H1 (cell line): ENCODE data around the gene TRAF3IP1. TPM values are rescaled to one million over a fixed set of nuclear protein-coding genes. Genes with fewer than 3 reads are reported as not detected.

ENCODE experiments used
- CTCF ChIA-PET: fragments of 300-600 bp; sonication (Branson Sonifier 250); formaldehyde crosslinking; loops from one replicate; lab custom pipeline; 2021; ENCODE audit not compliant: partially characterized antibody; lab: Charles Lee
- POLR2A ChIA-PET: fragments of 300-600 bp; sonication (Branson Sonifier 250); formaldehyde crosslinking; loops from one replicate; lab custom pipeline; 2021; ENCODE audit warnings: inconsistent platforms; ENCODE audit not compliant: partially characterized antibody; lab: Charles Lee
- DNase-seq, 2 experiments: peaks; one replicate each; pipeline versions ENCODE4 v3.0.0 to v3.0.0-alpha.2; 2010 to 2022; ENCODE audit warnings: low spot score in 2 of 2, low read depth in 1 of 2, mixed read lengths in 1 of 2
- FAIRE-seq: peaks from 2 replicates; lab custom pipeline; 2011; peaks lifted over from hg19 to GRCh38; lab: Jason Lieb, UNC
- H2AFZ ChIP-seq: 2 replicates; pipeline ENCODE4 v1.8.1; 2012; ENCODE audit warnings: low read length, inconsistent platforms
- H2AK5ac ChIP-seq: 2 replicates; pipeline ENCODE4 v1.6.1; 2013; ENCODE audit warnings: low read depth, low read length
- H2BK120ac ChIP-seq: replicated peaks from 2 replicates; pipeline ENCODE3; 2013; ENCODE audit warnings: low read depth, low read length, inconsistent platforms
- H2BK12ac ChIP-seq: 2 replicates; pipeline ENCODE4 v1.6.1; 2013; ENCODE audit warnings: low read depth, low read length
- H2BK15ac ChIP-seq: 2 replicates; pipeline ENCODE4 v1.6.1; 2013; ENCODE audit warnings: low read length
- H2BK20ac ChIP-seq: 2 replicates; pipeline ENCODE4 v1.6.1; 2013; ENCODE audit warnings: low read length
- H2BK5ac ChIP-seq: 2 replicates; pipeline ENCODE4 v1.6.1; 2013; ENCODE audit warnings: low read depth, low read length
- H3K14ac ChIP-seq: 2 replicates; pipeline ENCODE4 v1.6.1; 2013; ENCODE audit warnings: inconsistent platforms; ENCODE audit not compliant: insufficient read length
- H3K18ac ChIP-seq: 2 replicates; pipeline ENCODE4 v1.6.1; 2013; ENCODE audit warnings: low read length; ENCODE audit errors: extremely low read depth
- H3K23ac ChIP-seq: 2 replicates; pipeline ENCODE4 v1.6.1; 2013; ENCODE audit warnings: inconsistent platforms; ENCODE audit not compliant: insufficient read length
- H3K23me2 ChIP-seq: 2 replicates; pipeline ENCODE4 v1.6.1; 2013; ENCODE audit warnings: low read depth, low read length
- H3K27ac ChIP-seq: 2 replicates; pipeline ENCODE4 v1.6.1; 2011; ENCODE audit warnings: low read depth, low read length, inconsistent platforms
- H3K27me3 ChIP-seq, 4 experiments: replicated peaks in 1 of 4; 1 replicate in 1 of 4; 2 replicates in 3 of 4; pipeline versions ENCODE4 v1.6.1 to v1.8.1; 2011 to 2013; ENCODE audit warnings: low read length in 3 of 4, mild to moderate bottlenecking in 3 of 4, inconsistent platforms in 2 of 4, mixed read lengths in 2 of 4, moderate library complexity in 1 of 4; ENCODE audit not compliant: control insufficient read depth in 3 of 4, insufficient read depth in 3 of 4; ENCODE audit errors: extremely low read depth in 1 of 4
- H3K36me3 ChIP-seq, 4 experiments: 2 replicates each; pipeline versions ENCODE4 v1.6.1 to v1.8.1; 2011 to 2013; ENCODE audit warnings: mild to moderate bottlenecking in 4 of 4, low read length in 3 of 4, moderate library complexity in 2 of 4, control low read depth in 1 of 4, inconsistent platforms in 1 of 4; ENCODE audit not compliant: insufficient read depth in 4 of 4, control insufficient read depth in 2 of 4
- H3K4ac ChIP-seq: replicated peaks from 2 replicates; pipeline ENCODE3; 2013; ENCODE audit warnings: low read length, low read depth, mixed read lengths, inconsistent platforms; ENCODE audit not compliant: insufficient read length
- H3K4me1 ChIP-seq, 4 experiments: replicated peaks in 1 of 4; 1 replicate in 1 of 4; 2 replicates in 3 of 4; pipeline versions ENCODE4 v1.6.1 to v1.8.1; 2011 to 2013; ENCODE audit warnings: low read length in 3 of 4, inconsistent platforms in 2 of 4, mixed read lengths in 1 of 4; ENCODE audit not compliant: insufficient read depth in 4 of 4, control insufficient read depth in 3 of 4
- H3K4me2 ChIP-seq, 2 experiments: 2 replicates each; pipeline versions ENCODE4 v1.6.1 to v1.8.1; 2011 to 2013; ENCODE audit warnings: low read depth in 2 of 2, low read length in 2 of 2, control low read depth in 1 of 2, inconsistent platforms in 1 of 2, mild to moderate bottlenecking in 1 of 2; ENCODE audit not compliant: insufficient read depth in 1 of 2
- H3K4me3 ChIP-seq, 4 experiments: fragments of 200-600, 300-600 bp in 1 of 4; sonication (generic), shearing (Covaris generic), sonication (Bioruptor Twin) in 1 of 4; 2 replicates each; pipeline versions ENCODE4 v1.5.1 to v1.8.1; 2011 to 2016; ENCODE audit warnings: low read length in 4 of 4, low read depth in 3 of 4, control low read depth in 2 of 4, inconsistent platforms in 2 of 4, mild to moderate bottlenecking in 2 of 4, mixed read lengths in 1 of 4, moderate library complexity in 1 of 4; ENCODE audit not compliant: insufficient read depth in 2 of 4; ENCODE audit errors: extremely low read depth in 1 of 4
- H3K56ac ChIP-seq: replicated peaks from 2 replicates; pipeline ENCODE3; 2013; ENCODE audit warnings: low read depth, mild to moderate bottlenecking, mixed read lengths, low read length, inconsistent platforms; ENCODE audit not compliant: insufficient read length
- H3K79me1 ChIP-seq: 2 replicates; pipeline ENCODE4 v1.6.1; 2013; ENCODE audit warnings: low read depth, low read length, control low read depth
- H3K79me2 ChIP-seq, 2 experiments: 2 replicates each; pipeline versions ENCODE4 v1.6.1 to v1.8.1; 2012 to 2013; ENCODE audit warnings: low read length in 2 of 2, mild to moderate bottlenecking in 2 of 2, inconsistent platforms in 1 of 2; ENCODE audit not compliant: insufficient read depth in 2 of 2, control insufficient read depth in 1 of 2
- H3K9ac ChIP-seq, 4 experiments: replicated peaks in 1 of 4; 1 replicate in 1 of 4; 2 replicates in 3 of 4; pipeline versions ENCODE4 v1.6.1 to v1.8.1; 2011 to 2013; ENCODE audit warnings: low read depth in 3 of 4, low read length in 3 of 4, control low read depth in 2 of 4, mild to moderate bottlenecking in 2 of 4, moderate library complexity in 2 of 4, inconsistent platforms in 1 of 4; ENCODE audit errors: extremely low read depth in 1 of 4
- H3K9me3 ChIP-seq, 2 experiments: 2 replicates each; pipeline versions ENCODE4 v1.6.1 to v1.8.1; 2012 to 2013; ENCODE audit warnings: mild to moderate bottlenecking in 2 of 2, moderate library complexity in 2 of 2, control low read depth in 1 of 2, inconsistent platforms in 1 of 2, low read depth in 1 of 2, low read length in 1 of 2, mixed read lengths in 1 of 2; ENCODE audit not compliant: insufficient read depth in 2 of 2
- H4K20me1 ChIP-seq, 2 experiments: replicated peaks in 1 of 2; 2 replicates each; pipeline versions ENCODE3 to v1.8.1; 2011 to 2013; ENCODE audit warnings: inconsistent platforms in 2 of 2, low read length in 2 of 2, mild to moderate bottlenecking in 1 of 2; ENCODE audit not compliant: insufficient read depth in 2 of 2, control insufficient read depth in 1 of 2
- H4K5ac ChIP-seq: 2 replicates; pipeline ENCODE4 v1.6.1; 2013; ENCODE audit warnings: low read length, low read depth, mixed read lengths, inconsistent platforms; ENCODE audit not compliant: insufficient read length
- H4K8ac ChIP-seq: 2 replicates; pipeline ENCODE4 v1.8.0; 2013; ENCODE audit warnings: mild to moderate bottlenecking, moderate library complexity, low read length, inconsistent platforms; ENCODE audit not compliant: insufficient read depth; ENCODE audit errors: extremely low read depth
- H4K91ac ChIP-seq: replicated peaks from 2 replicates; pipeline ENCODE3; 2013; ENCODE audit warnings: low read length, mixed read lengths, inconsistent platforms; ENCODE audit not compliant: insufficient read length
- ASH2L ChIP-seq: fragments of 200-600, 300-600 bp; sonication (generic); IDR thresholded peaks from one replicate; pipeline ENCODE4 v1.7.1; 2017; ENCODE audit warnings: low read length
- CHD2 ChIP-seq: IDR thresholded peaks from 2 replicates; pipeline ENCODE4 v1.6.1; 2012; ENCODE audit warnings: low read length, improper control_type of control experiment
- HDAC2 ChIP-seq, 2 experiments: fragments of 300-600 bp in 1 of 2; sonication (generic) in 1 of 2; IDR thresholded peaks; 2 replicates each; pipeline ENCODE4 v1.6.1; 2011 to 2012; ENCODE audit warnings: low read depth in 2 of 2, low read length in 2 of 2, mild to moderate bottlenecking in 2 of 2, moderate library complexity in 2 of 2, borderline replicate concordance in 1 of 2, inconsistent platforms in 1 of 2
- KDM1A ChIP-seq: fragments of 200-600, 300-600 bp; sonication (generic); IDR thresholded peaks from 2 replicates; pipeline ENCODE4 v1.7.1; 2016; ENCODE audit warnings: mild to moderate bottlenecking, low read length, borderline replicate concordance
- MAFK ChIP-seq: IDR thresholded peaks from 2 replicates; pipeline ENCODE4 v1.6.1; 2012; ENCODE audit warnings: low read depth, mild to moderate bottlenecking, improper control_type of control experiment, low read length
- POLR2A ChIP-seq, 2 experiments: IDR thresholded peaks; 1 replicate in 1 of 2; 2 replicates in 1 of 2; pipeline ENCODE4 v1.6.1; 2011; ENCODE audit warnings: low read depth in 2 of 2, low read length in 2 of 2, mild to moderate bottlenecking in 2 of 2; ENCODE audit errors: control extremely low read depth in 1 of 2
- RAD21 ChIP-seq, 2 experiments: IDR thresholded peaks in 1 of 2; conservative IDR thresholded peaks in 1 of 2; 2 replicates each; pipeline ENCODE4 v1.6.1; 2011; ENCODE audit warnings: low read depth in 2 of 2, low read length in 2 of 2, improper control_type of control experiment in 1 of 2, inconsistent platforms in 1 of 2, mild to moderate bottlenecking in 1 of 2, moderate library complexity in 1 of 2
- SIRT6 ChIP-seq: IDR thresholded peaks from one replicate; pipeline ENCODE4 v1.7.1; 2012; ENCODE audit warnings: low read length, inconsistent platforms
- SP4 ChIP-seq: IDR thresholded peaks from 2 replicates; pipeline ENCODE4 v1.6.1; 2012; ENCODE audit warnings: low read length, inconsistent platforms
- TBP ChIP-seq: IDR thresholded peaks from 2 replicates; pipeline ENCODE4 v1.6.1; 2011; ENCODE audit warnings: low read depth, low read length, improper control_type of control experiment
- WGBS, 2 experiments: shearing (Covaris generic) in 1 of 2; methylation state at CpG; one replicate each; pipeline versions ENCODE4 v1.1.6 to v1.1.7; 2013 to 2015; ENCODE audit warnings: low lambda C conversion rate in 2 of 2, mixed read lengths in 2 of 2, inconsistent platforms in 1 of 2, low coverage in 1 of 2, missing lambda C conversion rate in 1 of 2; ENCODE audit not compliant: insufficient replicate concordance in 2 of 2, insufficient coverage in 1 of 2, insufficient read length in 1 of 2; ENCODE audit errors: extremely low coverage in 1 of 2, missing lambda C conversion rate in 1 of 2; 5-methylcytosine and 5-hydroxymethylcytosine counted together
- polyA plus RNA-seq, 7 experiments: library from polyadenylated mRNA; depleted of rRNA in 3 of 7; stranded (reverse) in 5 of 7; unstranded in 2 of 7; fragments of >200 nt in 5 of 7; fragments of 200-250 nt in 2 of 7; gene quantifications; 1 replicate in 5 of 7; 2 replicates in 1 of 7; 4 replicates in 1 of 7; pipeline versions ENCODE4 v1.2.1 to v1.2.3, GENCODE V29; 2011 to 2013; ENCODE audit warnings: missing spikeins in 2 of 7, mixed read lengths in 2 of 7
- total RNA-seq: library from RNA; stranded (reverse); fragmentation: NEBNext Ultra II Directional; extraction: Animal tissue kit (Norgen Biotek cat#: 25700); gene quantifications from 2 replicates; pipeline ENCODE4 v1.2.1, GENCODE V29; 2021

The TRAF3IP1 gene
- total and polyA plus RNA-seq, 2 of the 8 experiments (the other 6 are each of a cell fraction or from before 2014, with no cell fraction given): 2.3 to 17.5 TPM

GRCh38 chr2:238351315-238351714 is 31.0 kb downstream of the TRAF3IP1 start:
- no peak overlapping the region for H2BK20ac ChIP-seq
- H3K27ac ChIP-seq: no peak overlapping the region
- H3K9ac ChIP-seq: no peak overlapping the region
- no peak overlapping the region for H3K23ac ChIP-seq
- no peak overlapping the region; the same call in 1 of the 2 replicates for H2BK5ac ChIP-seq
- H4K8ac ChIP-seq: no peak overlapping the region
- TF ChIP-seq ASH2L (no peak), CHD2 (no peak), KDM1A (no peak), SP4 (no peak), SIRT6 (no peak), POLR2A (IDR thresholded peaks at IDR 0.05; ENCODE audit: control extremely low read depth in 1 of 2, low read depth in 2 of 2, low read length in 2 of 2) (no peak), RAD21 (IDR thresholded peaks at IDR 0.05 in 1 of 2, conservative IDR thresholded peaks at IDR 0.05 in 1 of 2; ENCODE audit: low read depth in 2 of 2, low read length in 2 of 2) (no peak), HDAC2 (IDR thresholded peaks at IDR 0.05; ENCODE audit: borderline replicate concordance in 1 of 2, low read depth in 2 of 2, low read length in 2 of 2) (no peak), TBP (no peak), MAFK (no peak)
- no peak overlapping the region for H4K5ac ChIP-seq
- H3K56ac ChIP-seq: no peak overlapping the region
- no peak overlapping the region for H4K91ac ChIP-seq
- FAIRE-seq: no peak
- H3K14ac ChIP-seq: no peak overlapping the region
- H3K9me3 ChIP-seq: no peaks in the 10 kb centered on the region
- H3K4ac ChIP-seq: no peak overlapping the region
- no peak overlapping the region for H2BK120ac ChIP-seq
- no peaks in the 10 kb centered on the region for H3K79me2 ChIP-seq
- H3K36me3 ChIP-seq: peaks cover 0 to 6% (median 2%) of the 10 kb centered on the region in 4 experiments; a peak in 1 of 8 replicates
- H2BK12ac ChIP-seq: no peak overlapping the region
- POLR2A ChIA-PET: no interaction called here
- H3K18ac ChIP-seq: no peak overlapping the region
- H2AFZ ChIP-seq: no peak overlapping the region
- H3K23me2 ChIP-seq: no peaks in the 10 kb centered on the region
- H2AK5ac ChIP-seq: no peak overlapping the region
- WGBS, 2 experiments: 86% methylated on average over 15 of the region's 15 CpGs; no CpG with 5 or more reads in 1 of the 2 experiments
- H4K20me1 ChIP-seq: peaks cover 0 to 3% of the 10 kb centered on the region in 2 experiments
- no peaks in the 10 kb centered on the region for H3K4me1 ChIP-seq
- H2BK15ac ChIP-seq: no peak overlapping the region
- no peak for DNase-seq
- CTCF ChIA-PET: interaction anchor here (0.6 to 1.6 kb wide), 5 partner anchors 16 to 434 kb away, joined by 3 read pairs; no protein-coding TSS in a partner anchor
- H3K4me2 ChIP-seq: no peak overlapping the region
- no peaks in the 10 kb centered on the region for H3K27me3 ChIP-seq
- no peaks in the 10 kb centered on the region; the same call in 1 of the 2 replicates for H3K79me1 ChIP-seq
- H3K4me3 ChIP-seq: no peak overlapping the region
